ENCODE results near the gene TMPRSS11F.

- TF ChIP-seq EZH2phosphoT487 (IDR thresholded peaks at IDR 0.05; ENCODE audit: insufficient read depth, low read depth) (no peak), EZH2 (IDR thresholded peaks at IDR 0.05; ENCODE audit: insufficient read depth, poor library complexity, severe bottlenecking) (no peak)
Observed at GRCh38 chr4:68152411-68152810, 22.7 kb upstream of the TMPRSS11F start.

Data from GM23248 (cell line).